ENCODE measurements around the gene RRP9. TPM values are rescaled to one million over a fixed set of nuclear protein-coding genes. Genes with fewer than 3 reads are reported as not detected.
"Not testable (repeated sequence)": the region's sequence is repeated elsewhere in the genome, so short reads cannot be mapped to it uniquely, and the experiment has no call there.

Gene RRP9
- total RNA-seq (10 to 100 TPM in 6 of 7 donors, 1 to 10 TPM in 1; 9.1 to 32.7 (median 19.3) TPM), polyA plus RNA-seq (10 to 100 TPM in 1 of 2 donors, 1 to 10 TPM in 1; 4.9 to 16.2 TPM)
- long read RNA-seq, donor 1, transcript RRP9-201 (15 exons, 1,578 nt): major isoform, 116 of 161 reads
- long read RNA-seq, donor 1, partial matches to known transcripts: 10 of 161 reads
- long read RNA-seq, donor 1, other reads (novel, unspliced or antisense): 35 of 161 reads
- long read RNA-seq, donor 2, transcript RRP9-201 (15 exons, 1,578 nt): major isoform, 5 of 20 reads
- long read RNA-seq, donor 2, partial matches to known transcripts: 15 of 20 reads
- long read RNA-seq, donor 2, other reads (novel, unspliced or antisense): 0 of 20 reads
- long read RNA-seq, donor 3, transcript RRP9-201 (15 exons, 1,578 nt): major isoform, 52 of 75 reads
- long read RNA-seq, donor 3, partial matches to known transcripts: 10 of 75 reads
- long read RNA-seq, donor 3, other reads (novel, unspliced or antisense): 13 of 75 reads

GRCh38 chr3:51941798-51942602, at the start of gene RRP9, which contains the start of gene PARP3:
Gene RRP9 (minus strand): TSS chr3:51941904. CDS start chr3:51941867, 37 bp downstream.
Gene PARP3 (plus strand): TSS chr3:51942363. CDS start chr3:51943356, 993 bp downstream.
- peak; percentile 99 to 100 (median 100) for DNase-seq
- H3K27me3 ChIP-seq: no peaks in the 10 kb centered on the region
- TF ChIP-seq, protein P1, sequence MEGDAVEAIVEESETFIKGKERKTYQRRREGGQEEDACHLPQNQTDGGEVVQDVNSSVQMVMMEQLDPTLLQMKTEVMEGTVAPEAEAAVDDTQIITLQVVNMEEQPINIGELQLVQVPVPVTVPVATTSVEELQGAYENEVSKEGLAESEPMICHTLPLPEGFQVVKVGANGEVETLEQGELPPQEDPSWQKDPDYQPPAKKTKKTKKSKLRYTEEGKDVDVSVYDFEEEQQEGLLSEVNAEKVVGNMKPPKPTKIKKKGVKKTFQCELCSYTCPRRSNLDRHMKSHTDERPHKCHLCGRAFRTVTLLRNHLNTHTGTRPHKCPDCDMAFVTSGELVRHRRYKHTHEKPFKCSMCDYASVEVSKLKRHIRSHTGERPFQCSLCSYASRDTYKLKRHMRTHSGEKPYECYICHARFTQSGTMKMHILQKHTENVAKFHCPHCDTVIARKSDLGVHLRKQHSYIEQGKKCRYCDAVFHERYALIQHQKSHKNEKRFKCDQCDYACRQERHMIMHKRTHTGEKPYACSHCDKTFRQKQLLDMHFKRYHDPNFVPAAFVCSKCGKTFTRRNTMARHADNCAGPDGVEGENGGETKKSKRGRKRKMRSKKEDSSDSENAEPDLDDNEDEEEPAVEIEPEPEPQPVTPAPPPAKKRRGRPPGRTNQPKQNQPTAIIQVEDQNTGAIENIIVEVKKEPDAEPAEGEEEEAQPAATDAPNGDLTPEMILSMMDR (IDR thresholded peaks at IDR 0.05): peak; percentile 99 to 100 (median 100)
- TF ChIP-seq POLR2A (IDR thresholded peaks at IDR 0.05) (peak; percentile 33), EP300 (IDR thresholded peaks at IDR 0.05) (no peak)
- H3K4me3 ChIP-seq: peak within 1 kb of the TSS; percentile 87
- H3K27ac ChIP-seq: peak within 1 kb of the TSS; percentile 77 to 90
- H3K36me3 ChIP-seq: no peaks in the 10 kb centered on the region
- intact Hi-C loops (cut with DNase I): loop anchor here in 2 of 4 donors (1.0 to 10.0 kb wide), 4 partner anchors 31 to 1327 kb away; partner anchors contain the start of genes ABHD14B (in 1 of the 2), CISH (in 1 of the 2) and MAPKAPK3 (in 1 of the 2)
- peaks cover 14% of the 10 kb centered on the region for H3K4me1 ChIP-seq (ENCODE audit: insufficient read depth)
- 0 to 1% (median 0%) methylated on average over 52 to 67 of the region's 67 CpGs for whole genome bisulfite sequencing, 3 donors
- H3K9me3 ChIP-seq: no peaks in the 10 kb centered on the region

DNA sequence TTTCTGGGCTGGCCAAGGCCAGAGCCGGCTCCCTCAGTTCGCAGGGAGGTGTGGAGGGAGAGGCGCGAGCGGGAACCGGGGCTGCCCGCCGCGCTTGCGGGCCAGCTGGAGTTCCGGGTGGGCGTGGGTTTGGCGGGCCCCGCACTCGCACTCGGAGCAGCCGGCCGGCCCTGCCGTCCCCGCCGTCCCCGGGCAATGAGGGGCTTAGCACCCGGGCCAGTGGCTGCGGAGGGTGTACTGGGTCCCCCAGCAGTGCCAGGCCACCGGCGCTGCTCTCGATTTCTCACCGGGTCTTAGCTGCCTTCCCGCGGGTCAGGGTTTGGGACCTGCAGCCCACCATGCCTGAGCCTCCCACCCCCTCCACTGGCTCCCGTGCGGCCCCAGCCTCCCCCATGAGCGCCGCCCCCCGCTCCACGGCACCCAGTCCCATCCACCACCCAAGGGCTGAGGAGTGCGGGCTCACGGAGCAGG, 48.8 kb upstream of the RRP9 start:
- H3K27me3 ChIP-seq; H3K4me1 ChIP-seq (ENCODE audit: insufficient read depth); H3K27ac ChIP-seq; H3K36me3 ChIP-seq; intact Hi-C loops (cut with DNase I); H3K9me3 ChIP-seq; DNase-seq; H3K4me3 ChIP-seq: not testable (repeated sequence)
- WGBS, 3 donors: 56 to 67% (median 56%) methylated on average over 37 to 38 of the region's 38 CpGs

- DNase-seq: no peak
- peaks cover 7% of the 10 kb centered on the region for H3K4me1 ChIP-seq (ENCODE audit: insufficient read depth)
- intact Hi-C loops (cut with DNase I): no loop called here
- H3K27me3 ChIP-seq: no peaks in the 10 kb centered on the region
- H3K9me3 ChIP-seq: no peaks in the 10 kb centered on the region
- TF ChIP-seq EP300 (IDR thresholded peaks at IDR 0.05) (no peak), POLR2A (IDR thresholded peaks at IDR 0.05) (no peak)
- TF ChIP-seq, protein P1 (IDR thresholded peaks at IDR 0.05): no peak
- no peak overlapping the region for H3K4me3 ChIP-seq
- H3K36me3 ChIP-seq: no peaks in the 10 kb centered on the region
- 67 to 72% (median 68%) methylated on average over 15 of the region's 15 CpGs for WGBS, 3 donors
- no peak overlapping the region for H3K27ac ChIP-seq
Observed at GRCh38 chr3:51988286-51989146, 46.8 kb upstream of the RRP9 start.

- no peak overlapping the region for H3K4me3 ChIP-seq
- 80 to 87% (median 83%) methylated on average over 7 of the region's 7 CpGs for WGBS, 3 donors
- DNase-seq: peak in 1 of 5 donors; percentile 12
- H3K27me3 ChIP-seq: no peaks in the 10 kb centered on the region
- intact Hi-C loops (cut with DNase I): no loop called here
- H3K9me3 ChIP-seq: no peaks in the 10 kb centered on the region
- TF ChIP-seq EP300 (IDR thresholded peaks at IDR 0.05) (no peak), POLR2A (IDR thresholded peaks at IDR 0.05) (no peak)
- TF ChIP-seq, protein P1 (IDR thresholded peaks at IDR 0.05): no peak
- H3K36me3 ChIP-seq: no peaks in the 10 kb centered on the region
- H3K4me1 ChIP-seq (ENCODE audit: insufficient read depth): peaks cover 7% of the 10 kb centered on the region
- no peak overlapping the region for H3K27ac ChIP-seq
Observed at GRCh38 chr3:51987568-51987967, 45.9 kb upstream of the RRP9 start.
